Stimulated activated CD4-positive, alpha-beta T cell treated with anti-CD3 and anti-CD28 coated beads, Interleukin-1b, Interleukin-23, amount 100 ng/mL, for 1 hour (primary cell): ENCODE data around the gene IQCF2.
"Not testable (repeated sequence)": the region's sequence is repeated elsewhere in the genome, so short reads cannot be mapped to it uniquely, and the experiment has no call there.

Source experiments
- DNase-seq, 2 donors: peaks; one replicate each; pipeline ENCODE4 v3.0.0-alpha.2; 2020; ENCODE audit warnings: low read depth in 2 of 2

IQCF2 gene

DNA sequence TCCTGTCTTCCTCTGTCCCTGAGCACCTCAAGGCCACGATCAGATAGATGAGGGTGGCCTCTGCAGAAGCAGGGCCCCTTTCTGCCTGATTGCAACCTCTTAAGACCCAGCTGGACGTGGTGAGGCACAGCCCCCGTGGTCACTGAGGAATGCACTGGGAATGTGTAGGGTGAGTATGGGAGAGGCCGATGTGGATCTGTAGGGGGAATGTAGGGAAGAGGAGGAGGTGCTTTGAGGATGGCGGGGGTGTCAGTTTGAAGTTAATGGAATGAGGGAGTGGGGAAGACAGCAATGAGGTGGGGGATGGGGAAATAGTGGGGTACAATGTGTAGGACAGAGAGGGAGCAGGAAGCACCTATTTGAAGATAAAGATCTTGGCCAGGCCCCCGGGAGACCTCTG is 14.8 kb downstream of the IQCF2 start:
- no peak for DNase-seq

GRCh38 chr3:51879937-51880336 is 18.5 kb downstream of the IQCF2 start:
- DNase-seq: no peak

GRCh38 chr3:51886447-51886846 is 25.0 kb downstream of the IQCF2 start:
- DNase-seq: no peak

- no peak for DNase-seq
Observed at GRCh38 chr3:51887620-51888019, 26.2 kb downstream of the IQCF2 start.

GRCh38 chr3:51888463-51889105 is 27.2 kb downstream of the IQCF2 start:
- DNase-seq: no peak

DNA sequence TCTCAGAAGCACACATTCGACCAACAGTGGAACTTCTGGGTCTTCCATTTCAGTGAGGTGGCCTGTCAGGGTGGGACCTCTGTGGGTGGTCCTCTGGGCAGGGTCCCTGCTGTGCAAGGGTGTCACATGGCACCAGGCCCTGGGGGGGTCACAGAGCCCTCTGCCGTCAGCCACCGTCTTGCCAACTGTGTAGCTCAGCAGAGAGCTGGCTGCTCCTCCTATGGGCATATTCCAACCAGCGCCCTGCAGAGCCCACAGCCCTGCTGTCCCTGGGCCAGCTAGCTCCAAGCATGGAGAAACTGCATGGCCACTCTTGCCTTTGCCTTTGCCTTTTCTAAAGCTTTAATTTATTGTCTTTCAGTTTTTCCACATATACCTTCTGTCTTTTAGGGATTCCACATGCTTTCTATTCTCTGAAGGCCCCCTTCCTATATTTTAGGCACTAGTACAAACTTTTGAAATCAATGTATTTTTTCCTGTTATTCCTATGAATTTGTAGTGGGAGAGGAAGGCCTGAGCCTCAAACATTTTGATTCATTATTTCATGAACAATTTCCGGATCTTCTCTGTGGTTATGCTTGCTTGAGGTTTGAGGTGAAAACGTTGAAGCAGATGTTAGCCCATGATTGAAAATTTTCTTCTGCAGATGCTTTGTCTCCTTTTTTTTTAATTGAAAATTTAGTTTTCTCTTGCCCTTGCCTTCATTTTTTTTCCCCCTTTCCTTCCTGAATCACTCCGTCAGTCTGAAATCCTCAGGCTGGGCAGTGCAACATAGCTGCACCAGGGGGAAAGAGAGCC is 30.0 kb downstream of the IQCF2 start:
- DNase-seq: no peak

GRCh38 chr3:51894391-51894790 is 33.0 kb downstream of the IQCF2 start:
- no peak for DNase-seq

DNA sequence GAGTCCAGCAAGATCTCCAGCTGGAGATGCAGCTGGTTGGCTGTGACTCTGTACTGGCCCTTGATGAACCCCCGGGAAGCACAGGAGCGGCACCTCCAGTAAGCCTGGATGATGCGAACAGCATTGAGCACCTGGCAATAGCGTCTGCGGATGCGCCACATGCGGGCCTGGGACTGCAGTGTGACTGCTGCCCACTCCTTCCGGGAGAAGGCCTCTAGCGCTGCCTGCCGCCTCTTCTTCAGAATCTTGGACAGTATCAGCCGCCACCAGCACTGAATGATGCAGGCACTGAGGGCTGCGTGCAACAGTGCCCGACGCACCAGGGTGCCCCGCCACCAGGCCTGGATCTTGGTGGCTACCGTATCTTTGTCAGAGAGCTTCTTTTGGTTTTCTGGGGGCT is 33.5 kb downstream of the IQCF2 start:
- DNase-seq: no peak

- DNase-seq: no peak
Observed at GRCh38 chr3:51896607-51897305, 35.3 kb downstream of the IQCF2 start.

GRCh38 chr3:51897391-51897790 is 36.0 kb downstream of the IQCF2 start:
- DNase-seq: no peak

GRCh38 chr3:51900043-51900442 is 38.6 kb downstream of the IQCF2 start:
- not testable (repeated sequence) for DNase-seq

GRCh38 chr3:51902361-51902760 is 40.9 kb downstream of the IQCF2 start:
- DNase-seq: not testable (repeated sequence)

- no peak for DNase-seq
Observed at GRCh38 chr3:51904034-51904823, 42.8 kb downstream of the IQCF2 start.

- DNase-seq: no peak
Observed at GRCh38 chr3:51908026-51908425, 46.6 kb downstream of the IQCF2 start.
